Skeletal muscle tissue (tissue), 4 donors: ENCODE data around the gene WIZ. TPM values are rescaled to one million over a fixed set of nuclear protein-coding genes. Genes with fewer than 3 reads are reported as not detected.
A peak's percentile ranks its signal among the peaks of the same experiment; 100 is the strongest.

Experiments used
- H3K27ac ChIP-seq: one replicate; pipeline ENCODE4 v1.7.0; 2013; ENCODE audit warnings: mild to moderate bottlenecking, low read depth, low read length, inconsistent platforms
- H3K27me3 ChIP-seq, 3 donors: one replicate each; pipeline ENCODE4 v1.7.0; 2013; ENCODE audit warnings: low read length in 3 of 3; ENCODE audit not compliant: control insufficient read depth in 3 of 3, insufficient read depth in 3 of 3
- H3K36me3 ChIP-seq, 3 donors: one replicate each; pipeline ENCODE4 v1.7.0; 2013; ENCODE audit warnings: low read length in 3 of 3; ENCODE audit not compliant: control insufficient read depth in 3 of 3, insufficient read depth in 3 of 3
- H3K4me1 ChIP-seq, 3 donors: one replicate each; pipeline ENCODE4 v1.7.0; 2013; ENCODE audit warnings: low read length in 3 of 3, mild to moderate bottlenecking in 3 of 3; ENCODE audit not compliant: control insufficient read depth in 3 of 3, insufficient read depth in 3 of 3
- H3K4me3 ChIP-seq, 3 donors: one replicate each; pipeline ENCODE4 v1.7.0; 2013; ENCODE audit warnings: low read length in 3 of 3
- H3K9ac ChIP-seq, 3 donors: one replicate each; pipeline ENCODE4 v1.7.0; 2013; ENCODE audit warnings: low read length in 3 of 3, mild to moderate bottlenecking in 3 of 3, moderate library complexity in 2 of 3, low read depth in 1 of 3
- H3K9me3 ChIP-seq, 3 donors: one replicate each; pipeline ENCODE4 v1.7.0; 2013; ENCODE audit warnings: low read length in 3 of 3; ENCODE audit not compliant: control insufficient read depth in 3 of 3
- total RNA-seq: library from RNA; depleted of rRNA; stranded (reverse); fragments of >200 nt; gene quantifications from one replicate; pipeline ENCODE4 v1.2.3, GENCODE V29; 2014
- donor health status: Osteomylitis.

Gene WIZ
- total RNA-seq, 1 donor from 2014 or later = 3.7 TPM

DNA sequence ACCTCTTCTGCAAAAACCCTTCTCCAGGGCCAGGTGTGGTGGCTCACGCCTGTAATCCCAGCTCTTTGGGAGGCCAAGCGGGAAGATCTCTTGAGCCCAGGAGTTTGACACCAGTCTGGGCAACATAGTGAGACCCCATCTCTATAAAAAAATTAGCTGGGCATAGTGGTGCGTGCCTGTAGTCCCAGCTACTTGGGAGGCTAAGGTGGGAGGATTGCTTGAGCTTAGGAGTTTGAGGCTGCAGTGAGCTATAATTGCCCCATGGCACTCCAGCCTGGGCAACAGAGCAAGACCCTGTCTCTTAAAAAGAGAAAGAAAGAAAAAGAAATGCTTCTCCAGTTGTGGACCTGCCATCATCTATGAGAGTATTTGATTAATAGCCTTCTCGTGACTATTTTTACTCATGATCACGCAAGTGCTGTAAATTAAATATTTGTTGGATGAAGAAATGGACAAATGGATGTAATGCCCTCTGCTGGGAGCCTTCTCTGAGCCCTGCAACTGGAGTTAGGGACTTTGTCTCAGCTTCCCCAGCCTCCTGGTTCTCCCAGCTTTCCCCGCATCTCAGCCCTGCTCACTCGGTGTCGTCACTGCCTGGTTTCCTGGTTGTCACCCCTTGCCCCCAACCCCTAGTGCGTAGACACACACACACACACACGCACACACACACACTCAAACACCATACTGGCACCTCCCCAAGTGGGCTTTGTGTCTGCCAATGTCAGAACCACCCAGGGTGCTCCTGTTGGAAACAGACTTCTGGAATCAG is 12.2 kb downstream of the WIZ start:
- no peak overlapping the region for H3K27ac ChIP-seq
- H3K4me1 ChIP-seq = peaks cover 9 to 35% (median 10%) of the 10 kb centered on the region in 3 donors
- H3K9me3 ChIP-seq = no peaks in the 10 kb centered on the region
- H3K9ac ChIP-seq = no peak overlapping the region
- no peaks in the 10 kb centered on the region for H3K27me3 ChIP-seq
- peaks cover 0 to 4% (median 2%) of the 10 kb centered on the region in 3 donors for H3K36me3 ChIP-seq
- no peak overlapping the region for H3K4me3 ChIP-seq

DNA sequence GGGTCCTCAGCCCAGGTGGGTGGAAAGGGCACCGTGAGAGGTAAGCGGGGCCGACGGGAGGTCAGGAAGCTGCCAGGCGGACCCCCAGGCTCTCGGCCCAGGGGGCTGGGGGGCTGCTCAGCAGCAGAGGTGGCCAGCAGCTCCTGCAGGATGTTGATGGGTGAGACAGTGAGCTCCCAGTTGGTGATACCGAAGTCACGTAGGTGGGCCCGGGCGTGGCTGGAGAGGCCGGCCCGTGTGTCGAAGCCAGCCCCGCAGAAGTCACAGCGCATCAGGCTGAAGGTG is 13.0 kb downstream of the WIZ start:
- Histone ChIP-seq H3K9ac (no peak overlapping the region), H3K9me3 (no peaks in the 10 kb centered on the region), H3K4me3 (no peak overlapping the region), H3K4me1 (peaks cover 9 to 35% (median 10%) of the 10 kb centered on the region in 3 donors), H3K36me3 (peaks cover 0 to 4% (median 2%) of the 10 kb centered on the region in 3 donors), H3K27me3 (no peaks in the 10 kb centered on the region), H3K27ac (no peak overlapping the region)

DNA sequence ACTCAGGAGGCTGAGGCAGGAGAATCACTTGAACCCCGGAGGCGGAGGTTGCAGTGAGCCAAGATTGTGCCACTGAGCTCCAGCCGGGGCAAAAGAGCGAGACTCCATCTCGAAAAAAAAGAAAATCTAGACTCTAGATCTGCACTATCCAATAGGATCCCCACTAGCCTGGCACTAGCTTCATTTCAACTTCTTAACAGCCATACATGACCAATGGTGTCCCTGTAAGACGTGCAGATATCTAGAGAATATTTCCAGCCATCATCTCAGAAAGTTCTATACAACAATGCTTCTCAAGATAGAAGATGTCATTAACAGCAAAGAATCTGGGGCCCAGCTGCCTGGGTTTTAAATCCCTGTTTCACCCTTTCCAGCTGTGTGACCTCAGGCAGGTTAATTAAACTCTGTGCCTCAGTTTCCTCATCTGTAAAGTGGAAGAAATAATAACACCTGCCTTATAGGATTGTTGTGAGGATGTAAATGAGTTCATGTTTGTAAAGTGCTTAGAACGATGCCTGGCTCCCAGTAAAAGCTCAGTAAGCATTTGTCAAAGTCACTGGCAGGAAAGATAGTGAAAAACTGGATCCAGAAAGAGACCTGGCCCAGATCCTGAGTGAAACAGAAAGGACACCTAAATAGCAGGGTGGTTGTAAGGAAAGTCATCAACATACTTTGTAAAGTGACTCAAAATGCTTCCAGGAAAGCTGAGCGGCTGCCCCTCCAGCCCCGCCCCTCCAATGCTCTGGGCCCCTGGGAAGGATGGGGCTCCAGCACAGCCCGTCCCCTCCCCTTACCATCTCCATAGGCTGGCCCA is 13.5 kb downstream of the WIZ start:
- Histone ChIP-seq H3K9ac (no peak overlapping the region), H3K9me3 (no peaks in the 10 kb centered on the region), H3K27me3 (no peaks in the 10 kb centered on the region), H3K4me3 (no peak overlapping the region), H3K36me3 (peaks cover 0 to 4% (median 2%) of the 10 kb centered on the region in 3 donors), H3K27ac (no peak overlapping the region), H3K4me1 (peaks cover 14 to 40% (median 16%) of the 10 kb centered on the region in 3 donors)

DNA sequence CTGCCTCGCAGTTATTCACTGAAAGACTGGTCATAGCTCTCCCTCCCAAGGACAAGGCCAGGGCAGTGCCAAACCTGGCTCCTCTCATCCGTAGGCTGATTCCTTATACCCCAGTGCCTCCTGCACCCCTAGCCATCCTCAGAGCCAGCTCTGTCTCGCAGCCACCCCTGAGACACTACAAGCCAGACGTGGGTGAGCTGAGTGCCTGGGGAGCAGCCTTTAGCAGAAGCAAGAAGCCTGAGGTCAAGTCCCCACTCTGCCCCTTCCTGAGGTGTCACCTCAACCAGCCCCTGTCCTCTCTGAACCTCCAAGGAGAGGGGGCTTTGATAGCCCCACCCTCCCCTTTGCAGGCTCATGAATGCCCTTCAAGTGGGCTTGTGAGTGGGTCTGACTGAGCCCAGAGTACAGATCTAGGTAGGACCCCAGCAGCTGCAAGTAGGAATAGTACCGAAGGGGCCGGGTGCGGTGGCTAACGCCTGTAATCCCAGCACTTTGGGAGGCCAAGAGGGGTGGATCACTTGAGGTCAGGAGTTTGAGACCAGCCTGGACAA is 16.2 kb downstream of the WIZ start:
- no peaks in the 10 kb centered on the region for H3K9me3 ChIP-seq
- H3K27me3 ChIP-seq = no peaks in the 10 kb centered on the region
- H3K27ac ChIP-seq = peak overlapping the region; percentile 91
- H3K9ac ChIP-seq = peak overlapping the region in 1 of 3 donors; percentile 89
- peaks cover 27 to 43% (median 31%) of the 10 kb centered on the region in 3 donors for H3K4me1 ChIP-seq
- peaks cover 0 to 12% (median 7%) of the 10 kb centered on the region in 3 donors for H3K36me3 ChIP-seq
- peak overlapping the region; percentile 87 to 89 (median 87) for H3K4me3 ChIP-seq

DNA sequence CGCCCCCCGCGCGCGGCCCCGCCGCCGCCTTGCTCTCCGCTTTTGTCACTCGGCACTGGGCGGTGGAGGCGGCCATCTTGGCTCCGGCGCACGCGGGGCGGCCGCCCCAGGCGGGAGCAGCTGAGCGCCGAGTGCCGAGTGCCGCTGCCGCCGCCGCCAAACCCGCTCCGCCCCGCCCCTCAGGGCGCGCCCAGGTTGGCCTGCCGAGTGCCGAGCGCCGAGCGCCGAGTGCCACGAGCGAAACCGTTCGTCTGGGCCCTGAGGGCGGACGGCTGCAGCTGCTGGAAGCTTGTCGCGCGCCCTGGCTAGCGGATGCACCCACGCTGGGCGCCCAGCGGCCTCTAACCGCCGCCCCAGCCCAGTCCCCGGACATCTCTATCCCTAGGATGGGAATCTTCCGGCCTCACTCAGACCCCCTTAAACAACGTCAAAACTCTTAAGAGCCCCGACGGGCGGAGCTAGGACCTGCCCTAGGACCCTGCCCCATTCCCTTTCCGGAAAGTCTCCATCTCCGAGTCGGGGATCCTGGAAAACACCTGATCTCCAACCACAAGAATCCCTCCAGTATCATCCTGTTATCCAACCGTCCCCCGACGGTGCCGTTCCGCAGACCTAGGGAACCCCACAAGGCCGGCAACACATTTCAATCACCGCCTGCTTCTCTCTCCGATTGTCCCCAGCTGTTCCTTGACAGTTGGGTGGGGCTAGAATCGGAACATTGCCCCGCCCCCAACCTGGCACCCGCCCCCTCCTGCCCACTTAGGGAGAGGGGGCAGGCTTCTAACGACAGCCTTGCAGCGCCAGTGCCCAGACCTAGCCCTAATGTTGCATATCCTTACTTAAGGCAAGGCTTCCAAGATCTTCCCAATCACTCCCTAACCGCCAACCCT is 16.9 kb downstream of the WIZ start:
- Histone ChIP-seq H3K9me3 (no peaks in the 10 kb centered on the region), H3K9ac (peak overlapping the region; percentile 85 to 89 (median 85)), H3K27ac (peak overlapping the region; percentile 91), H3K27me3 (no peaks in the 10 kb centered on the region), H3K4me3 (peak overlapping the region; percentile 87 to 89 (median 87)), H3K4me1 (peaks cover 27 to 38% (median 31%) of the 10 kb centered on the region in 3 donors), H3K36me3 (peaks cover 0 to 11% (median 5%) of the 10 kb centered on the region in 3 donors)

DNA sequence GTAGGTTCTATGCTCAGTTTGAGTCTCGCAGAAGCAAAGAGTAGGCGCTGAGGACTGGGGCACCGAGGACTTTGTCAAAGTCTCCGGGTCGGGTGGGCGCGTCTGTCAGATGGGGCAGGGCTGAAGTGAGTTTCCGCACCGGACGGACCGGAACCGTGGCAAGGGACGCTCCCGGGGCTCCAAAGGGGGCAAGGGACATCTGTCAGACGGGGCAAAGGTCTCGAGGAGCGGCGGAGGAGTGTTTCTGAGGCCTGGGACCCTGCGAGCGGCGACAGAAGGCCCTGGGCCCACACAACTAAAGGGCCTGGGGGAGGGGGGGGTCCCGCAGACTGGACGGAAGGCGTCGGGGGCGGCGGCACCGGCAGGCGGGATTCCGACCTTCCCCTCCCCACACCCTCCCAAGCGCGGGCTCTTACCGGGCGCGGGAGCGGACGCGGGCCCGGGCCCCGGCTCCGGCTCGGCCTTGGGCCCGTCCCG is 17.7 kb downstream of the WIZ start:
- H3K4me1 ChIP-seq = peaks cover 25 to 34% (median 31%) of the 10 kb centered on the region in 3 donors
- no peaks in the 10 kb centered on the region for H3K27me3 ChIP-seq
- H3K27ac ChIP-seq = peak overlapping the region; percentile 56

DNA sequence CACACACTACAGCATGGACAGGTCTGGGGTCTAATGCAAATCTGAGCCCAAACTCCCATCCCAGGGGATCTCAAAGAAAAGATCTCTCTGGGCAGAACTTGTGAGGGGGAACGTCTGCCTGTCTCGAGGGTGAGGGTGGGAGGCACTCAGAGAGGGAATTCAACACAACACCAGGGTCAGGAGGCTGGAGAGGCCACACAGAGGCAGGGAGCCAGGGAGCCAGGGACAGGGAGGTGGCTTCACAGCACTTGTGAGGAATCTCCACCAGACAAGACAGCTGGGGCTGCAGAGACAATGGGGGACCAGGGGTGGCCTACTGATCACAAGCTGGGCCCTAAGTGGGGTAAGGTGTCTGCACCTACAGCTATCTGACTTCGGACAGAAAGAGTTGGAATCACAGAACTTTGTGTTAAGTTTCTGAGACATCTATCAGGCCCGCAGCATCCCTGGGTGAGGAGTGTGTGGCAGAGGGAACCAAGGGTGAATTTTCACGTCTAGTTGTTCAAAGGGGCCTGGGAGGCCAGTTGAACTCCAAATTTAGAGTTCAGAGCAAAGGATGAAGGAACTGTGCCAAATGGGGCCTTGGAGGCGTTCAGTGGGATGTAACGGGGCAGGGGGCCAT is 18.2 kb downstream of the WIZ start:
- peak overlapping the region; percentile 81 to 85 (median 85) for H3K4me3 ChIP-seq
- H3K27ac ChIP-seq = peak overlapping the region; percentile 56
- H3K4me1 ChIP-seq = peaks cover 25 to 34% (median 31%) of the 10 kb centered on the region in 3 donors
- H3K9me3 ChIP-seq = no peaks in the 10 kb centered on the region
- H3K27me3 ChIP-seq = no peaks in the 10 kb centered on the region
- H3K9ac ChIP-seq = peak overlapping the region; percentile 79 to 90 (median 84)
- peaks cover 13 to 23% (median 18%) of the 10 kb centered on the region in 3 donors for H3K36me3 ChIP-seq

More for the DNA sequence above, 17.7 kb downstream of the WIZ start:
- Histone ChIP-seq H3K9me3 (no peaks in the 10 kb centered on the region), H3K4me3 (peak overlapping the region; percentile 81 to 85 (median 85)), H3K9ac (peak overlapping the region; percentile 79 to 90 (median 84)), H3K36me3 (peaks cover 8 to 18% (median 13%) of the 10 kb centered on the region in 3 donors)

DNA sequence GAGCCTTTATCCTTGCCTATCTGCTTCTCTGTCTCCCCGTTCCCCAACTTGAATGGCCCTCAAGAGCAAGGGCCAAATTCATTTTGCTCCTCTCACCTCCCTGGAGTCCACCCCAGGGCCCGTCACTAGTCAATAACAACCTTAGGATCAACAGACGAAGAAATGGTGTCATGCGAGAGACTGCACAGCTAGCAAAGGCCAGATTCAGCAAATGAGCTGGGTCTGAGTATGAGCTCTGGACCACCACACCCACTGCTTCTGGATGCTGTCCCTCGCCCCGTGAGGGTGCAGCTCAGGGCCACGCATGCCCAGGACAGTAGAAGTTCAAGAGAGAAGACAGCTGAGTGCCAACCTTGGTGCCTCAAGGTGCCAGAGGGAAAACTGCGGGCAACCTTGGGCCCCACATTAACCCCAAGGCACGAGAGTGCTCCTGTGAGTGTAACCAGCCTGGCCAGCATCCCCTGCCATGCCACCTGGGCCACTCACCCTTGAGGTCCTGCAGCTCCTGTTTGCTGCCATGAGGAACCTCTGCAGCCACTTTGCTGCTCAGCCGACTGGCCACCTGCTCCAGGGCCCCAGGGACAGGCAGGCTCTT is 19.1 kb downstream of the WIZ start:
- Histone ChIP-seq H3K27ac (no peak overlapping the region), H3K9ac (peak overlapping the region in 2 of 3 donors; percentile 84 to 90)

More for the DNA sequence above, 19.1 kb downstream of the WIZ start:
- Histone ChIP-seq H3K36me3 (peaks cover 21 to 29% (median 26%) of the 10 kb centered on the region in 3 donors), H3K4me3 (peak overlapping the region; percentile 81 to 85 (median 85)), H3K4me1 (peaks cover 25 to 34% (median 31%) of the 10 kb centered on the region in 3 donors), H3K27me3 (no peaks in the 10 kb centered on the region), H3K9me3 (no peaks in the 10 kb centered on the region)
